Neural cell (in vitro differentiated cells): ENCODE measurements around the gene REEP6. TPM values are rescaled to one million over a fixed set of nuclear protein-coding genes. Genes with fewer than 3 reads are reported as not detected.

Experiments used
- H2AFZ ChIP-seq: fragments of 200-600, 300-800 bp; sonication (generic), shearing (Covaris generic); 2 replicates; pipeline ENCODE4 v1.6.0; 2014; ENCODE audit warnings: low read depth, mild to moderate bottlenecking, antibody characterized with exemption, low read length, moderate library complexity
- H3F3A ChIP-seq: fragments of 200-600 bp; shearing (Covaris generic); 2 replicates; pipeline ENCODE4 v1.6.1; 2016; ENCODE audit warnings: mild to moderate bottlenecking, moderate library complexity, mixed read lengths, antibody characterized with exemption, low read length; ENCODE audit not compliant: insufficient read depth, poor library complexity, severe bottlenecking
- H3K27ac ChIP-seq: fragments of 200-600, 300-800 bp; sonication (generic), shearing (Covaris generic); 2 replicates; pipeline ENCODE4 v1.5.1; 2014; ENCODE audit warnings: mild to moderate bottlenecking, low read length, moderate library complexity
- H3K27me3 ChIP-seq: fragments of 300-800, 200-600 bp; sonication (generic), shearing (Covaris generic); 2 replicates; pipeline ENCODE4 v1.6.0; 2014; ENCODE audit warnings: mild to moderate bottlenecking, low read depth, low read length, moderate library complexity; ENCODE audit not compliant: insufficient read depth
- H3K36me3 ChIP-seq: fragments of 300-800, 200-600 bp; sonication (generic), shearing (Covaris generic); 2 replicates; pipeline ENCODE4 v1.5.1; 2014; ENCODE audit warnings: mild to moderate bottlenecking, antibody characterized with exemption, low read length, moderate library complexity; ENCODE audit not compliant: insufficient read depth
- H3K4me2 ChIP-seq: fragments of 300-800, 200-600 bp; sonication (generic), shearing (Covaris generic); 2 replicates; pipeline ENCODE4 v1.6.0; 2014; ENCODE audit warnings: mild to moderate bottlenecking, low read length
- H3K4me3 ChIP-seq: fragments of 300-800, 200-600 bp; sonication (generic), shearing (Covaris generic); 2 replicates; pipeline ENCODE4 v1.5.1; 2014; ENCODE audit warnings: mild to moderate bottlenecking, low read length, moderate library complexity
- H3K79me2 ChIP-seq: fragments of 200-600 bp; shearing (Covaris generic); replicated peaks from 2 replicates; pipeline ENCODE4 v1.6.0; 2014; ENCODE audit warnings: mild to moderate bottlenecking, low read length, moderate library complexity; ENCODE audit not compliant: insufficient read depth
- H3K9ac ChIP-seq: fragments of 300-800, 200-600 bp; sonication (generic), shearing (Covaris generic); 2 replicates; pipeline ENCODE4 v1.6.1; 2016; ENCODE audit warnings: mild to moderate bottlenecking, low read length, mixed read lengths
- H3K9me2 ChIP-seq: fragments of 200-600 bp; shearing (Covaris generic); 2 replicates; pipeline ENCODE4 v1.6.1; 2016; ENCODE audit warnings: mild to moderate bottlenecking, low read length, mixed read lengths; ENCODE audit not compliant: insufficient read depth
- H3K9me3 ChIP-seq: fragments of 200-600, 300-800 bp; sonication (generic), shearing (Covaris generic); 2 replicates; pipeline ENCODE4 v1.6.1; 2016; ENCODE audit warnings: mild to moderate bottlenecking, mixed run types, low read length, moderate library complexity, mixed read lengths
- H4K20me1 ChIP-seq: fragments of 200-600 bp; shearing (Covaris generic); 2 replicates; pipeline ENCODE4 v1.6.1; 2016; ENCODE audit warnings: mild to moderate bottlenecking, mixed run types; ENCODE audit not compliant: insufficient read depth
- EP300 ChIP-seq: fragments of 450-650 bp; conservative IDR thresholded peaks from 2 replicates; pipeline ENCODE4 v1.6.1; 2014; ENCODE audit warnings: antibody characterized with exemption, mild to moderate bottlenecking, moderate library complexity; ENCODE audit not compliant: poor library complexity, severe bottlenecking
- EZH2 ChIP-seq: fragments of 200-600, 300-800 bp; shearing (Covaris generic), sonication (generic); IDR thresholded peaks from 2 replicates; pipeline ENCODE4 v1.6.1; 2014; ENCODE audit warnings: antibody characterized with exemption, low read length, borderline replicate concordance, mild to moderate bottlenecking; ENCODE audit not compliant: insufficient read depth, poor library complexity, severe bottlenecking
- MXI1 ChIP-seq: fragments of 450-650 bp; conservative IDR thresholded peaks from 2 replicates; pipeline ENCODE4 v1.6.1; 2014; ENCODE audit warnings: antibody characterized with exemption, mild to moderate bottlenecking; ENCODE audit not compliant: poor library complexity, severe bottlenecking
- POLR2AphosphoS5 ChIP-seq: IDR thresholded peaks from 2 replicates; pipeline ENCODE4 v1.6.1; 2012
- RAD21 ChIP-seq: fragments of 450-650 bp; conservative IDR thresholded peaks from 2 replicates; pipeline ENCODE4 v1.6.1; 2014; ENCODE audit warnings: antibody characterized with exemption, mild to moderate bottlenecking, moderate library complexity
- REST ChIP-seq: IDR thresholded peaks from 2 replicates; pipeline ENCODE4 v1.6.1; 2012; ENCODE audit warnings: borderline replicate concordance
- SMC3 ChIP-seq: fragments of 450-650 bp; conservative IDR thresholded peaks from 2 replicates; pipeline ENCODE4 v1.6.1; 2014; ENCODE audit warnings: antibody characterized with exemption, mild to moderate bottlenecking, moderate library complexity; ENCODE audit not compliant: poor library complexity
- TAF1 ChIP-seq: IDR thresholded peaks from 2 replicates; pipeline ENCODE4 v1.6.1; 2012; ENCODE audit warnings: low read depth
- polyA plus RNA-seq: library from polyadenylated mRNA; depleted of rRNA; stranded (reverse); fragments of >200 nt; gene quantifications from 2 replicates; pipeline ENCODE4 v1.2.3, GENCODE V29; 2014
- TF ChIP-seq, protein P1 (sequence below): fragments of 450-650 bp; IDR thresholded peaks from 2 replicates; pipeline ENCODE4 v1.5.1; 2014; ENCODE audit warnings: antibody characterized with exemption, mild to moderate bottlenecking, moderate library complexity; ENCODE audit not compliant: poor library complexity, severe bottlenecking

REEP6 gene
- polyA plus RNA-seq, 1 donor from 2014 or later: 10.7 TPM

GRCh38 chr19:1483131-1483978, 7.6 kb upstream of the REEP6 start:
- Histone ChIP-seq H3K27me3 (no peaks in the 10 kb centered on the region), H3K4me3 (no peak overlapping the region), H4K20me1 (no peaks in the 10 kb centered on the region), H3K9me2 (no peaks in the 10 kb centered on the region), H3K36me3 (no peaks in the 10 kb centered on the region), H2AFZ (no peak overlapping the region), H3K9ac (no peak overlapping the region), H3K79me2 (no peaks in the 10 kb centered on the region), H3K27ac (no peak overlapping the region), H3F3A (no peaks in the 10 kb centered on the region), H3K4me2 (no peak overlapping the region), H3K9me3 (no peaks in the 10 kb centered on the region)
- TF ChIP-seq POLR2AphosphoS5 (no peak), RAD21 (no peak), TAF1 (no peak), MXI1 (no peak), REST (no peak), EP300 (no peak), SMC3 (no peak), EZH2 (no peak)
- TF ChIP-seq, protein P1, sequence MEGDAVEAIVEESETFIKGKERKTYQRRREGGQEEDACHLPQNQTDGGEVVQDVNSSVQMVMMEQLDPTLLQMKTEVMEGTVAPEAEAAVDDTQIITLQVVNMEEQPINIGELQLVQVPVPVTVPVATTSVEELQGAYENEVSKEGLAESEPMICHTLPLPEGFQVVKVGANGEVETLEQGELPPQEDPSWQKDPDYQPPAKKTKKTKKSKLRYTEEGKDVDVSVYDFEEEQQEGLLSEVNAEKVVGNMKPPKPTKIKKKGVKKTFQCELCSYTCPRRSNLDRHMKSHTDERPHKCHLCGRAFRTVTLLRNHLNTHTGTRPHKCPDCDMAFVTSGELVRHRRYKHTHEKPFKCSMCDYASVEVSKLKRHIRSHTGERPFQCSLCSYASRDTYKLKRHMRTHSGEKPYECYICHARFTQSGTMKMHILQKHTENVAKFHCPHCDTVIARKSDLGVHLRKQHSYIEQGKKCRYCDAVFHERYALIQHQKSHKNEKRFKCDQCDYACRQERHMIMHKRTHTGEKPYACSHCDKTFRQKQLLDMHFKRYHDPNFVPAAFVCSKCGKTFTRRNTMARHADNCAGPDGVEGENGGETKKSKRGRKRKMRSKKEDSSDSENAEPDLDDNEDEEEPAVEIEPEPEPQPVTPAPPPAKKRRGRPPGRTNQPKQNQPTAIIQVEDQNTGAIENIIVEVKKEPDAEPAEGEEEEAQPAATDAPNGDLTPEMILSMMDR: no peak

DNA sequence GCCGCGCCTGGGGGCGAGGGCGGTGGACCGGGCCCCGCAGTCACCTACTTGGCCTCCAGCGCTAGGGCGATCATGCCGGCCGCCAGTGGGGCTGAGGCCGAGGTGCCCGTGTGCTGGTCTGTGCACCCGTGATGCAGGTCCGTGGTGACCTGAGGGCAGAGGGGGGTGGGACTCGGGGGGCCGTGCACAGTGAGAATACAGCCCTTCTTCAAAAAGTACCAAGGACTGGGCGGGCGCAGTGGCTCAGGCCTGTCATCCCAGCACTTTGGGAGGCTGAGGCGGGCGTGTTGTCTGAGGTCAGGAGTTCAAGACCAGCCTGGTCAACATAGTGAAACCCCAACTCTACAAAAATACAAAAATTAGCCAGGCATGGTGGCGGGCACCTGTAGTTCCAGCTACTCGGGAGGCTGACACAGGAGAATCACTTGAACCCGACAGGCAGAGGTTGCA, 7.0 kb upstream of the REEP6 start:
- H3K9ac ChIP-seq: no peak overlapping the region
- no peaks in the 10 kb centered on the region for H3K27me3 ChIP-seq
- no peak overlapping the region for H3K4me2 ChIP-seq
- no peaks in the 10 kb centered on the region for H3K9me3 ChIP-seq
- H3K9me2 ChIP-seq: no peaks in the 10 kb centered on the region
- H3F3A ChIP-seq: no peaks in the 10 kb centered on the region
- no peaks in the 10 kb centered on the region for H4K20me1 ChIP-seq
- no peak overlapping the region for H3K4me3 ChIP-seq
- H3K27ac ChIP-seq: no peak overlapping the region
- H2AFZ ChIP-seq: no peak overlapping the region
- no peaks in the 10 kb centered on the region for H3K79me2 ChIP-seq
- H3K36me3 ChIP-seq: no peaks in the 10 kb centered on the region
- TF ChIP-seq SMC3: no peak
- no peak for TF ChIP-seq EZH2
- no peak for TF ChIP-seq EP300
- TF ChIP-seq, protein P1: no peak
- no peak for TF ChIP-seq POLR2AphosphoS5
- no peak for TF ChIP-seq TAF1
- TF ChIP-seq RAD21: no peak
- TF ChIP-seq MXI1: no peak
- TF ChIP-seq REST: no peak
